HG03432 (cell line): ENCODE results near the gene RNASE3.
"Not testable (repeated sequence)": the region's sequence is repeated elsewhere in the genome, so short reads cannot be mapped to it uniquely, and the experiment has no call there.

Source experiments
- ATAC-seq: cut with Tn5 transposase; IDR thresholded peaks from one replicate; pipeline ENCODE4 v1.9.1; 2021; ENCODE audit warnings: mild to moderate bottlenecking, moderate library complexity; ENCODE audit not compliant: unreplicated experiment

RNASE3 gene

GRCh38 chr14:20891126-20891825, at the start of gene RNASE3:
Gene RNASE3, plus strand, starts transcription at chr14:20891385. Its CDS starts 302 bp downstream, at chr14:20891687.
- ATAC-seq: not testable (repeated sequence)

- no peak for ATAC-seq
Observed at GRCh38 chr14:20846560-20846959, 44.6 kb upstream of the RNASE3 start.

- ATAC-seq: no peak
Observed at GRCh38 chr14:20848316-20848954, 42.8 kb upstream of the RNASE3 start.

- ATAC-seq: no peak
Observed at GRCh38 chr14:20848955-20849570, 42.1 kb upstream of the RNASE3 start.

GRCh38 chr14:20853042-20853441, 38.1 kb upstream of the RNASE3 start:
- ATAC-seq: no peak

- peak; percentile 93 for ATAC-seq
Observed at GRCh38 chr14:20855652-20856291, 35.4 kb upstream of the RNASE3 start.

GRCh38 chr14:20857207-20857606, 34.0 kb upstream of the RNASE3 start:
- no peak for ATAC-seq

GRCh38 chr14:20857630-20858261, 33.4 kb upstream of the RNASE3 start:
- ATAC-seq: no peak

GRCh38 chr14:20866194-20866593, 25.0 kb upstream of the RNASE3 start:
- ATAC-seq: no peak

GRCh38 chr14:20866963-20867362, 24.2 kb upstream of the RNASE3 start:
- ATAC-seq: no peak

GRCh38 chr14:20873370-20874177, 17.6 kb upstream of the RNASE3 start:
- ATAC-seq: peak; percentile 87

GRCh38 chr14:20877016-20877415, 14.2 kb upstream of the RNASE3 start:
- ATAC-seq: no peak

GRCh38 chr14:20878695-20879094, 12.5 kb upstream of the RNASE3 start:
- ATAC-seq: no peak

GRCh38 chr14:20881229-20881628, 10.0 kb upstream of the RNASE3 start:
- not testable (repeated sequence) for ATAC-seq

- not testable (repeated sequence) for ATAC-seq
Observed at GRCh38 chr14:20882787-20883186, 8.4 kb upstream of the RNASE3 start.

GRCh38 chr14:20888411-20888810, 2.8 kb upstream of the RNASE3 start:
- ATAC-seq: not testable (repeated sequence)

- not testable (repeated sequence) for ATAC-seq
Observed at GRCh38 chr14:20895322-20895721, 4.1 kb downstream of the RNASE3 start.

- no peak for ATAC-seq
Observed at GRCh38 chr14:20904393-20905029, 13.3 kb downstream of the RNASE3 start.

- no peak for ATAC-seq
Observed at GRCh38 chr14:20905676-20906075, 14.5 kb downstream of the RNASE3 start.

GRCh38 chr14:20907214-20907613, 16.0 kb downstream of the RNASE3 start:
- ATAC-seq: no peak
